ENCODE results near the gene PDE1A. TPM values are rescaled to one million over a fixed set of nuclear protein-coding genes. Genes with fewer than 3 reads are reported as not detected.

PDE1A gene
- total and polyA plus RNA-seq, 3 experiments from 2014 or later = not detected

- Mint-ChIP-seq H3K4me1 (no peaks in the 10 kb centered on the region), H3K4me3 (no peak overlapping the region), H3K27me3 (no peaks in the 10 kb centered on the region), H3K9me3 (peaks cover 0 to 3% (median 0%) of the 10 kb centered on the region in 5 donors), H3K27ac (no peak overlapping the region), H3K36me3 (no peaks in the 10 kb centered on the region)
- Histone ChIP-seq H3K4me3 (ENCODE audit: low read length) (no peak overlapping the region), H3K27ac (ENCODE audit: low read depth, low read length) (no peak overlapping the region), H3K4me1 (ENCODE audit: insufficient read depth, low read length) (no peaks in the 10 kb centered on the region), H3K27me3 (ENCODE audit: insufficient read depth, low read length, poor library complexity, severe bottlenecking) (no peaks in the 10 kb centered on the region), H3K36me3 (ENCODE audit: insufficient read depth, low read length) (no peaks in the 10 kb centered on the region), H3K9me3 (ENCODE audit: low read length) (no peaks in the 10 kb centered on the region)
- no peak for DNase-seq
- ChIA-PET POLR2A (no interaction called here), CTCF (no interaction called here)
Measured at GRCh38 chr2:182422864-182423263, 4.0 kb downstream of the PDE1A start.

- no peak overlapping the region for H3K27ac ChIP-seq (ENCODE audit: low read depth, low read length)
- H3K9me3 ChIP-seq (ENCODE audit: low read length) = no peaks in the 10 kb centered on the region
- no peak overlapping the region for H3K4me3 ChIP-seq (ENCODE audit: low read length)
- H3K36me3 ChIP-seq (ENCODE audit: insufficient read depth, low read length) = no peaks in the 10 kb centered on the region
- ChIA-PET POLR2A (no interaction called here), CTCF (no interaction called here)
- Mint-ChIP-seq H3K4me1 (no peaks in the 10 kb centered on the region), H3K36me3 (no peaks in the 10 kb centered on the region), H3K9me3 (peaks cover 0 to 2% (median 0%) of the 10 kb centered on the region in 5 donors), H3K27me3 (no peaks in the 10 kb centered on the region), H3K4me3 (no peak overlapping the region), H3K27ac (no peak overlapping the region)
- DNase-seq = no peak
- H3K27me3 ChIP-seq (ENCODE audit: insufficient read depth, low read length, poor library complexity, severe bottlenecking) = no peaks in the 10 kb centered on the region
- H3K4me1 ChIP-seq (ENCODE audit: insufficient read depth, low read length) = no peaks in the 10 kb centered on the region
Measured at GRCh38 chr2:182420669-182421068, 6.2 kb downstream of the PDE1A start.

GRCh38 chr2:182416861-182417260, 10.0 kb downstream of the PDE1A start:
- no peak overlapping the region for H3K27ac ChIP-seq (ENCODE audit: low read depth, low read length)
- DNase-seq = no peak
- no peaks in the 10 kb centered on the region for H3K9me3 ChIP-seq (ENCODE audit: low read length)
- H3K4me1 ChIP-seq (ENCODE audit: insufficient read depth, low read length) = no peaks in the 10 kb centered on the region
- Mint-ChIP-seq H3K27me3 (no peaks in the 10 kb centered on the region), H3K9me3 (peaks cover 0 to 2% (median 0%) of the 10 kb centered on the region in 5 donors), H3K27ac (no peak overlapping the region), H3K4me3 (no peak overlapping the region), H3K36me3 (no peaks in the 10 kb centered on the region), H3K4me1 (no peaks in the 10 kb centered on the region)
- H3K4me3 ChIP-seq (ENCODE audit: low read length) = no peak overlapping the region
- CTCF ChIA-PET = no interaction called here
- H3K27me3 ChIP-seq (ENCODE audit: insufficient read depth, low read length, poor library complexity, severe bottlenecking) = no peaks in the 10 kb centered on the region
- no peaks in the 10 kb centered on the region for H3K36me3 ChIP-seq (ENCODE audit: insufficient read depth, low read length)
- POLR2A ChIA-PET = no interaction called here

GRCh38 chr2:182416191-182416590, 10.6 kb downstream of the PDE1A start:
- no peak overlapping the region for H3K4me3 ChIP-seq (ENCODE audit: low read length)
- no peaks in the 10 kb centered on the region for H3K4me1 ChIP-seq (ENCODE audit: insufficient read depth, low read length)
- H3K36me3 ChIP-seq (ENCODE audit: insufficient read depth, low read length) = no peaks in the 10 kb centered on the region
- no peaks in the 10 kb centered on the region for H3K27me3 ChIP-seq (ENCODE audit: insufficient read depth, low read length, poor library complexity, severe bottlenecking)
- no peaks in the 10 kb centered on the region for H3K9me3 ChIP-seq (ENCODE audit: low read length)
- Mint-ChIP-seq H3K36me3 (no peaks in the 10 kb centered on the region), H3K4me1 (no peaks in the 10 kb centered on the region), H3K4me3 (no peak overlapping the region), H3K27me3 (no peaks in the 10 kb centered on the region), H3K9me3 (no peaks in the 10 kb centered on the region), H3K27ac (no peak overlapping the region)
- no peak for DNase-seq
- ChIA-PET POLR2A (no interaction called here), CTCF (no interaction called here)
- no peak overlapping the region for H3K27ac ChIP-seq (ENCODE audit: low read depth, low read length)

- Histone ChIP-seq H3K4me3 (ENCODE audit: low read length) (no peak overlapping the region), H3K36me3 (ENCODE audit: insufficient read depth, low read length) (no peaks in the 10 kb centered on the region), H3K27ac (ENCODE audit: low read depth, low read length) (no peak overlapping the region), H3K9me3 (ENCODE audit: low read length) (no peaks in the 10 kb centered on the region), H3K4me1 (ENCODE audit: insufficient read depth, low read length) (no peaks in the 10 kb centered on the region), H3K27me3 (ENCODE audit: insufficient read depth, low read length, poor library complexity, severe bottlenecking) (no peaks in the 10 kb centered on the region)
- Mint-ChIP-seq H3K36me3 (no peaks in the 10 kb centered on the region), H3K27me3 (no peaks in the 10 kb centered on the region), H3K27ac (no peak overlapping the region), H3K4me3 (no peak overlapping the region), H3K4me1 (no peaks in the 10 kb centered on the region), H3K9me3 (no peaks in the 10 kb centered on the region)
- ChIA-PET POLR2A (no interaction called here), CTCF (no interaction called here)
- DNase-seq = no peak
Measured at GRCh38 chr2:182415771-182416170, 11.1 kb downstream of the PDE1A start.

- Mint-ChIP-seq H3K27me3 (no peaks in the 10 kb centered on the region), H3K9me3 (no peaks in the 10 kb centered on the region), H3K36me3 (no peaks in the 10 kb centered on the region), H3K27ac (no peak overlapping the region), H3K4me1 (no peaks in the 10 kb centered on the region), H3K4me3 (no peak overlapping the region)
- Histone ChIP-seq H3K36me3 (ENCODE audit: insufficient read depth, low read length) (no peaks in the 10 kb centered on the region), H3K4me1 (ENCODE audit: insufficient read depth, low read length) (no peaks in the 10 kb centered on the region), H3K4me3 (ENCODE audit: low read length) (no peak overlapping the region), H3K27me3 (ENCODE audit: insufficient read depth, low read length, poor library complexity, severe bottlenecking) (no peaks in the 10 kb centered on the region), H3K9me3 (ENCODE audit: low read length) (no peaks in the 10 kb centered on the region), H3K27ac (ENCODE audit: low read depth, low read length) (no peak overlapping the region)
- ChIA-PET CTCF (no interaction called here), POLR2A (no interaction called here)
- no peak for DNase-seq
Measured at GRCh38 chr2:182412858-182413257, 14.0 kb downstream of the PDE1A start.

GRCh38 chr2:182410120-182410519, 16.7 kb downstream of the PDE1A start:
- H3K27ac Mint-ChIP-seq = no peak overlapping the region
- ChIA-PET CTCF (no interaction called here), POLR2A (no interaction called here)
- Histone ChIP-seq H3K27me3 (ENCODE audit: insufficient read depth, low read length, poor library complexity, severe bottlenecking) (no peaks in the 10 kb centered on the region), H3K27ac (ENCODE audit: low read depth, low read length) (no peak overlapping the region), H3K4me3 (ENCODE audit: low read length) (no peak overlapping the region), H3K36me3 (ENCODE audit: insufficient read depth, low read length) (no peaks in the 10 kb centered on the region), H3K9me3 (ENCODE audit: low read length) (no peaks in the 10 kb centered on the region), H3K4me1 (ENCODE audit: insufficient read depth, low read length) (no peaks in the 10 kb centered on the region)
- H3K36me3 Mint-ChIP-seq = no peaks in the 10 kb centered on the region
- H3K4me3 Mint-ChIP-seq = no peak overlapping the region
- no peak for DNase-seq
- H3K4me1 Mint-ChIP-seq = no peaks in the 10 kb centered on the region
- H3K9me3 Mint-ChIP-seq = no peaks in the 10 kb centered on the region
- no peaks in the 10 kb centered on the region for H3K27me3 Mint-ChIP-seq

GRCh38 chr2:182406221-182406620, 20.6 kb downstream of the PDE1A start:
- ChIA-PET CTCF (no interaction called here), POLR2A (no interaction called here)
- Mint-ChIP-seq H3K36me3 (no peaks in the 10 kb centered on the region), H3K4me3 (no peak overlapping the region), H3K9me3 (peaks cover 0 to 5% (median 0%) of the 10 kb centered on the region in 5 donors), H3K27ac (no peak overlapping the region), H3K4me1 (no peaks in the 10 kb centered on the region), H3K27me3 (no peaks in the 10 kb centered on the region)
- H3K27ac ChIP-seq (ENCODE audit: low read depth, low read length) = no peak overlapping the region
- H3K4me1 ChIP-seq (ENCODE audit: insufficient read depth, low read length) = no peaks in the 10 kb centered on the region
- no peaks in the 10 kb centered on the region for H3K27me3 ChIP-seq (ENCODE audit: insufficient read depth, low read length, poor library complexity, severe bottlenecking)
- H3K36me3 ChIP-seq (ENCODE audit: insufficient read depth, low read length) = no peaks in the 10 kb centered on the region
- no peak overlapping the region for H3K4me3 ChIP-seq (ENCODE audit: low read length)
- no peaks in the 10 kb centered on the region for H3K9me3 ChIP-seq (ENCODE audit: low read length)
- no peak for DNase-seq

GRCh38 chr2:182404975-182405561, 21.8 kb downstream of the PDE1A start:
- Mint-ChIP-seq H3K9me3 (peaks cover 0 to 5% (median 0%) of the 10 kb centered on the region in 5 donors), H3K27me3 (no peaks in the 10 kb centered on the region), H3K27ac (no peak overlapping the region), H3K4me1 (no peaks in the 10 kb centered on the region), H3K36me3 (no peaks in the 10 kb centered on the region), H3K4me3 (no peak overlapping the region)
- POLR2A ChIA-PET = no interaction called here
- Histone ChIP-seq H3K27me3 (ENCODE audit: insufficient read depth, low read length, poor library complexity, severe bottlenecking) (no peaks in the 10 kb centered on the region), H3K27ac (ENCODE audit: low read depth, low read length) (no peak overlapping the region), H3K4me3 (ENCODE audit: low read length) (no peak overlapping the region), H3K9me3 (ENCODE audit: low read length) (no peaks in the 10 kb centered on the region), H3K36me3 (ENCODE audit: insufficient read depth, low read length) (no peaks in the 10 kb centered on the region), H3K4me1 (ENCODE audit: insufficient read depth, low read length) (no peaks in the 10 kb centered on the region)
- no peak for DNase-seq
- CTCF ChIA-PET = no interaction called here
